NCI-H187 treated with DMSO at 0.1 percent for 48 hours (cell line): Measurements from ENCODE around the gene TMEM14A.
"Not testable (repeated sequence)": the region's sequence is repeated elsewhere in the genome, so short reads cannot be mapped to it uniquely, and the experiment has no call there.

Experiments
- DNase-seq: peaks from one replicate; lab custom pipeline; 2025; lab: John Stamatoyannopoulos, UW

Gene TMEM14A

GRCh38 chr6:52697903-52698302, 27.0 kb downstream of the TMEM14A start:
- DNase-seq = no peak

GRCh38 chr6:52704060-52704459, 33.1 kb downstream of the TMEM14A start:
- DNase-seq = no peak

- not testable (repeated sequence) for DNase-seq
Observed at GRCh38 chr6:52704781-52705502, 34.0 kb downstream of the TMEM14A start.

GRCh38 chr6:52706001-52706400, 35.1 kb downstream of the TMEM14A start:
- no peak for DNase-seq

GRCh38 chr6:52707963-52708680, 37.2 kb downstream of the TMEM14A start:
- DNase-seq = no peak

- no peak for DNase-seq
Observed at GRCh38 chr6:52712136-52712535, 41.2 kb downstream of the TMEM14A start.

GRCh38 chr6:52714761-52715160, 43.8 kb downstream of the TMEM14A start:
- DNase-seq = not testable (repeated sequence)

GRCh38 chr6:52718550-52718949, 47.6 kb downstream of the TMEM14A start:
- no peak for DNase-seq

- DNase-seq = no peak
Observed at GRCh38 chr6:52720321-52720720, 49.4 kb downstream of the TMEM14A start.

- no peak for DNase-seq
Observed at GRCh38 chr6:52724042-52724405, 53.1 kb downstream of the TMEM14A start.

- DNase-seq = no peak
Observed at GRCh38 chr6:52724406-52725121, 53.7 kb downstream of the TMEM14A start.

GRCh38 chr6:52725143-52725534, 54.2 kb downstream of the TMEM14A start:
- DNase-seq = no peak

GRCh38 chr6:52725535-52726192, 54.8 kb downstream of the TMEM14A start:
- no peak for DNase-seq

- no peak for DNase-seq
Observed at GRCh38 chr6:52726193-52726542, 55.3 kb downstream of the TMEM14A start.

GRCh38 chr6:52726741-52727535, 56.0 kb downstream of the TMEM14A start:
- DNase-seq = no peak

GRCh38 chr6:52727908-52728307, 57.0 kb downstream of the TMEM14A start:
- no peak for DNase-seq

GRCh38 chr6:52728394-52728793, 57.5 kb downstream of the TMEM14A start:
- DNase-seq = no peak

- no peak for DNase-seq
Observed at GRCh38 chr6:52729576-52729975, 58.7 kb downstream of the TMEM14A start.

GRCh38 chr6:52731719-52732118, 60.8 kb downstream of the TMEM14A start:
- DNase-seq = no peak

GRCh38 chr6:52733172-52733571, 62.3 kb downstream of the TMEM14A start:
- no peak for DNase-seq

GRCh38 chr6:52734072-52734471, 63.2 kb downstream of the TMEM14A start:
- DNase-seq = no peak

- DNase-seq = no peak
Observed at GRCh38 chr6:52735071-52735470, 64.2 kb downstream of the TMEM14A start.
